NCI-H748 treated with DMSO at 0.1 percent for 48 hours (cell line): ENCODE data around the gene TBC1D21.

ENCODE experiments used
- DNase-seq: peaks from one replicate; lab custom pipeline; 2025; lab: John Stamatoyannopoulos, UW

Gene TBC1D21

GRCh38 chr15:73873456-73873855, at the start of gene TBC1D21:
Gene TBC1D21, plus strand, starts transcription at chr15:73873564. Its CDS starts 146 bp downstream, at chr15:73873710.
- no peak for DNase-seq

GRCh38 chr15:73826711-73827251, 46.6 kb upstream of the TBC1D21 start:
- DNase-seq = no peak

GRCh38 chr15:73829523-73829922, 43.8 kb upstream of the TBC1D21 start:
- no peak for DNase-seq

GRCh38 chr15:73832657-73833056, 40.7 kb upstream of the TBC1D21 start:
- DNase-seq = no peak

- no peak for DNase-seq
Measured at GRCh38 chr15:73836845-73837244, 36.5 kb upstream of the TBC1D21 start.

- DNase-seq = no peak
Measured at GRCh38 chr15:73838831-73839426, 34.4 kb upstream of the TBC1D21 start.

GRCh38 chr15:73839699-73840377, 33.5 kb upstream of the TBC1D21 start:
- no peak for DNase-seq

- DNase-seq = no peak
Measured at GRCh38 chr15:73840771-73841170, 32.6 kb upstream of the TBC1D21 start.

GRCh38 chr15:73841756-73842725, 31.3 kb upstream of the TBC1D21 start:
- no peak for DNase-seq

- DNase-seq = no peak
Measured at GRCh38 chr15:73843787-73844186, 29.6 kb upstream of the TBC1D21 start.

- DNase-seq = no peak
Measured at GRCh38 chr15:73844356-73844755, 29.0 kb upstream of the TBC1D21 start.

- no peak for DNase-seq
Measured at GRCh38 chr15:73845507-73845906, 27.9 kb upstream of the TBC1D21 start.

- no peak for DNase-seq
Measured at GRCh38 chr15:73845907-73846306, 27.5 kb upstream of the TBC1D21 start.

GRCh38 chr15:73849641-73850040, 23.7 kb upstream of the TBC1D21 start:
- DNase-seq = no peak

- DNase-seq = no peak
Measured at GRCh38 chr15:73850228-73850627, 23.1 kb upstream of the TBC1D21 start.

- no peak for DNase-seq
Measured at GRCh38 chr15:73851689-73852088, 21.7 kb upstream of the TBC1D21 start.

GRCh38 chr15:73852507-73852906, 20.9 kb upstream of the TBC1D21 start:
- no peak for DNase-seq

- DNase-seq = no peak
Measured at GRCh38 chr15:73854265-73854664, 19.1 kb upstream of the TBC1D21 start.

GRCh38 chr15:73856458-73857192, 16.7 kb upstream of the TBC1D21 start:
- no peak for DNase-seq

- DNase-seq = no peak
Measured at GRCh38 chr15:73857193-73857920, 16.0 kb upstream of the TBC1D21 start.

GRCh38 chr15:73858062-73858461, 15.3 kb upstream of the TBC1D21 start:
- DNase-seq = no peak
